ENCODE data around the gene UBE3D.
"Not testable (repeated sequence)": the region's sequence is repeated elsewhere in the genome, so short reads cannot be mapped to it uniquely, and the experiment has no call there.

UBE3D gene

GRCh38 chr6:82909551-82909950 is 156.1 kb downstream of the UBE3D start:
- DNase-seq = no peak

GRCh38 chr6:82908661-82909060 is 157.0 kb downstream of the UBE3D start:
- DNase-seq = no peak

GRCh38 chr6:82906951-82907350 is 158.7 kb downstream of the UBE3D start:
- DNase-seq = no peak

- DNase-seq = no peak
These were observed 159.2 kb downstream of the UBE3D start for GRCh38 chr6:82906489-82906888.

- DNase-seq = no peak
These were observed 160.8 kb downstream of the UBE3D start for GRCh38 chr6:82904860-82905259.

GRCh38 chr6:82904257-82904656 is 161.4 kb downstream of the UBE3D start:
- DNase-seq = no peak

DNA sequence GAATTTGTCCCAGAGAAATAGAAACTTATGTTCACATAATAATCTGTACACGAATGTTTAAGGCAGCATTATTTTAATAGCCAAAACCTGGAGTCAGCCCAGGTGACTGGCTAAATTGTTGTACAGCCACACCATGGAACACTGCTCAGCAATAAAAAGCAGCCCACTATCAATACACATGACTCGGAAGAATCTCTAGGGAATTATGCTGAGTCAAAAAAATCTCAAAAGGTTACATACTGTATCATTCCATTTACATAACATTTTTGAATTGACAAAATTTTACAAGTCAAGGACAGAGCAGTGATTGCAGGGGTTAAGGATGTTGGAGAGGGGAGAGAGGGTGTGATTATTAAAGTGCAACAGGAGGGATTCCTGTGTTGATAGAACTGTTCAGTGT is 163.4 kb downstream of the UBE3D start:
- DNase-seq = no peak

DNA sequence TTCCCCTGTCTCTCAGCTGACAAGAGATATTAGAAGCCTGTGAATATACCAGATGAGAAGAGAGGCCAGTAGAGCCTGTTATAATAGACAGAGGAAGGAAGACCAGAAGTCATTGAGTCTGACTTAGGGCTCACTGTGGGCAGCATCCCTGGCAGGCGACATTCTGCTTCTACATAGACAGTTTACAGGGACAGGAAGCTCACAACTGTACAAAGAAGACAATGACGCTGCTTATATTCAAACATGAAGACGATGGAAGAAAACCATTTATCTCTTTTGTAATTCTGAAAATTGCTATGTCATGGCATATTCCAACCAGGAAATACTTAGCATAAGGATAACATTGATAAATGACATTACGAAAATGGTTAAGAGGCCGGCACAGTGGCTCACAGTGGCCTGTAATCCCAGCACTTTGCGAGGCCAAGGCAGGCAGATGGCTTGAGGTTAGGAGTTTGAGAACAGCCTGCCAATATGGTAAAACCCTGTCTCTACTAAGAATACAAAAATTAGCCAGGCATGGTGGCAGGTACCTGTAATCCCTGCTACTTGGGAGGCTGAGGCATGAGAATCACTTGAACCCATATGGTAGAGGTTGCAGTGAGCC is 170.9 kb downstream of the UBE3D start:
- no peak for DNase-seq

GRCh38 chr6:82893889-82894652 is 171.6 kb downstream of the UBE3D start:
- DNase-seq = no peak

DNA sequence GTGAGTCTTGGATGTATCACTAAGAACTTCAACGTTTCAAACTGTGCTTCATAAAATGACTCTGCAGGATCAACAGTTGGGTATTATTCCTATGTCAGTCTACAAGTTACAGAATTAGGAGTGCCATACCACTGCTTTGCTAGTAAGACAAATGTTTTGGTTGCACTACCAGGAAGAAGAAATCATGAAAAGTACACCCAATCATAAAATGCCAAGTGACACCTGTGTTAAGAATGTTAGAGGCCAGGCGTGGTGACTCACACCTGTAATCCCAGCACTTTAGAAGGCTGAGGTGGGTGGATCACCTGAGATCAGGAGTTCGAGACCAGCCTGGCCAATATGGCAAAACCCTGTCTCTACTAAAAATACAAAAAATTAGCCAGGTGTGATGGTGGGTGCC is 174.1 kb downstream of the UBE3D start:
- DNase-seq = not testable (repeated sequence)

GRCh38 chr6:82891076-82891475 is 174.6 kb downstream of the UBE3D start:
- DNase-seq = no peak

DNA sequence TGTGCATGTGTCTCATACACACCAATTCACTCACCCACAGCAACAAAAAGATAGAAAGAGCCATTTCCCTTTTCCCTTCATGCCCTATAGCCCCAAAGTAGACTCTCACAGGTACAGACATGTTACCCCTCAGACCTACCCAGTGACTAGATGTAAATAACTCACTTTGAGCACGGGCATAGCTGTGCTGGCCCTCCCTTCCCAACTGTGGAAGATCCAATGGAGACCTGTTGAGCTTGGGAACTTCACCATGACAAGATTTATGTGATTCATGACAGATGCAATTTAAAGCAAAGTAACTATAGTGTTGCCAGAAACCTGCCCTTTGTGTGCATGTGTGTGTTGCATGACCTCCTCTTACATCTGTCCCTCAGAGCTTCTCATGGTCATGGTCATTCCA is 175.4 kb downstream of the UBE3D start:
- no peak for DNase-seq

- no peak for DNase-seq
These were observed 176.5 kb downstream of the UBE3D start for GRCh38 chr6:82889143-82889542.

- DNase-seq = no peak
These were observed 183.1 kb downstream of the UBE3D start for GRCh38 chr6:82882363-82883023.

DNA sequence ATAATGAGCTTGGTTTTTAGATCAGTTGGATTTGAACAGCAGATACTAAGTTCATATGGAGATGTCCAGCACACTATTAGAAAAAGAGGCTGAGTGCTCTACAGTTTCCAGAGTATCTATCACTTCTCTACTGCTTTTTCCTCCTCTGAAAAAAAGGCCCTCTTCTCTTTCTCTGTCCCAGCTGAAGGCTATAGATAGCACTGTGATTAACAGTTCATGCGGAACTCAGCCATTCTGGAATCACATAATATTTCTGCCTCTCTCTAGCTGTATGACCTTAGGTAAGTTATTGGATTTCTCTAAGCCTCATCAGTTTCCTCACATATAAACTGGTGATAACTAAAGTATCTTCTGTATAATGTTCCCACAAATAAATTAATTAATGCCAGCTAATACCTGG is 184.1 kb downstream of the UBE3D start:
- DNase-seq = no peak

- no peak for DNase-seq
These were observed 186.8 kb downstream of the UBE3D start for GRCh38 chr6:82878812-82879211.

DNA sequence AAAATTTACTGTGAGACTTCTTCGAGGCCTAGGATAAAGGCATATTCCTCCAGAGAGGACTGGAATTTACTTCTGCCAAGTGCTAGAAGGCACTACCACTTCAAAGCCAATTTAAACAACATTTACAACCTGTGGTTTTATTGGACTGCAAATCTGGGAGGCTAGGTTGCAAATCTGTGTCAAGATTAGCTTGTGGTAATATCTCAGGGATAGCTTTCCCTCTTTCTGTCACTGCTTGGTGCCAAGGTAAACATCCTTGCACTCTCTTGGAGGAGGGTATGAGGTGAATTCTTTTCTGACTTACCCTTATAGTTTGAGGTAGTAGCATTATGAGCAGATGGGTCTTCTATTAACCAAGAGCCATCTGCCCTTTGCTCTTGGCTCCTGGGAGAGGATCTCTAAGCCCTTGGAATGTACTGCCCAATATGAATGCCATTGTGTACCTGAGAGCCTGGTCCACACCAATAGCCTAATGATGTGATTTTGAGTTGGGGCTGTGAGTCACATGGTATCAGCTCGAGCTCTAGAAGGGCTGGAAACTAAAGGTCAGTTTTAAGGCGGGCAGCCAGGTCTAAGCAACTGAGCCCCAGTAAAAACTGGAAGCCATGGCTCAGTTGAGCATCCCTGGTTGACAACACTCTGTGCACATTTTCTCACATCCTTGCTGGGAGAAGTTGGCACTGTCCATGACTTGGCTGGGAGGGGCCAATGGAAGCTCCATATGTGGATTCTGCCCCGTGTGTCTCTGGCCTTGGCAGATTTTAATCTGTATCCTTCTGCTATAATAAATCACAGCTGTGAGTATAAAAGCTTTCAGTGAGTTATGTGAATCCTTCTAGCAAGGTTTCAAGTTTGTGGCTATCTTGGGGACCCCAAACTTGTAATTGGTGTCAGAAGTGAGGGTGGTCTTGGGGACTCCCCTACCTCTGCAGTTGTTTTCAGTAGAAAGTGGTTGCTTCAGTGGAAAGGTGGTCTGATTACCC is 188.1 kb downstream of the UBE3D start:
- no peak for DNase-seq

DNA sequence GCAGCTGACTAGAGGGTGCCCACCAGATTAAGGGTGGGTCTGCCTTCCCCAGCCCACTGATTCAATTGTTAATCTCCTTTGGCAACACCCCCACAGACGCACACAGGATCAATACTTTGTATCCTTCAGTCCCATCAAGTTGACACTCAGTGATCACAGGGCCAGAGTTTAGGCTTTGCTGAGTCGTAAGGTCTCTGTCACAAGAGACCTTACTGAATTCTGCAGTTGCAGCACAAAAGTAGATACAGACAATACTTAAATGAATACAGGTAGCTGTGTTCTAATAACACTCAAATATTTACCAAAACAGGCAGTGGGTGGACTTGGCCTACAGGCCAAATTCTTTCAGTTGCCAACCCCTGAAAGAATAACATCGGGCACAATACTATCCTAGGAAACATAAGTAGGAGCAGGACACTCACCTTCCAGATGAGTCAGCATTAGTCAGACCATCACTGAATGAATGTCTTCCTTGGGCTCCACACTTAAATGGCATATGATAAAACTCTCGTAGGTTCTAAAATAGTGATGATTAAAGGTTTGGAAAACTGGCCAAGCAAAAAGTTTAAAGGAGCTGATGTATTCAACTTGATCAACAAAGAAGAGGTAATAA is 190.0 kb downstream of the UBE3D start:
- no peak for DNase-seq

GRCh38 chr6:82874867-82875266 is 190.8 kb downstream of the UBE3D start:
- no peak for DNase-seq

GRCh38 chr6:82872185-82872584 is 193.5 kb downstream of the UBE3D start:
- DNase-seq = no peak

DNA sequence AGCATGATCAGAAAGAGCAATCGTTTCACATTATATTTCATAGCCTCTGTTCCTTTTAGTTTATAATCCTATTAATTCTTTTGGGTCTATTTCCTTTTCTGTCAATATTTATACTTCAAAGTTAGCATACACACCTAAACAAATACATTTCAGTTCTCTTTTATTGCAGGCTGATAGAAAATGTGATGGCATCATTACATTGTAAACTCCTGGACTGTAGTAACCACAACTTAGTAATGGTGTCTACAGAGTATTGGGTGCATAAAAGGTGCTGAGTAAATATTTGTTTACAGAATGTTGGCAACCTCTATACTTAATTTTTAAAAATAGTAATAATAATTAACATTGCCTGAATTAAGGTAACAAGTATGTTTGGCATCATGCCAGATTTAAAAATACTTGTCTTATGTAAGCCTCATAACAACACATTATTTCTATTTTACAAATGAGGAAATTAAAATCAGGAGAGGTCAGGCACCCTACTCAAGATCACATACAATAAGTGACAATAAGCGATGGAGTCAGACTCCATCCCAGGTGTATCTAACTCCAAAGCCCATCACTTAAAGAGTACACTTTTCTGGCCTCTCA is 195.0 kb downstream of the UBE3D start:
- DNase-seq = no peak

GRCh38 chr6:82869493-82869892 is 196.1 kb downstream of the UBE3D start:
- no peak for DNase-seq

Data from CD4-positive, alpha-beta T cell treated with Interleukin-10 for 1 hour (primary cell).